ENCODE measurements around the gene NENF. TPM values are rescaled to one million over a fixed set of nuclear protein-coding genes. Genes with fewer than 3 reads are reported as not detected.

Gene NENF
- polyA plus RNA-seq, 1 of the 3 experiments (the other 2 are of a cell fraction): 78.7 TPM

GRCh38 chr1:212465311-212465710 lies 32.6 kb downstream of the NENF start:
- DNase-seq: no peak
- Histone ChIP-seq H2AFZ (ENCODE audit: low read depth) (no peak overlapping the region), H3K9me2 (no peaks in the 10 kb centered on the region), H3K36me3 (replicated peaks in 1 of 2; ENCODE audit: control insufficient read depth in 1 of 2, insufficient read depth in 2 of 2, low read length in 1 of 2) (no peaks in the 10 kb centered on the region), H3K9ac (no peak overlapping the region), H3K79me2 (ENCODE audit: insufficient read depth) (no peaks in the 10 kb centered on the region), H3K27me3 (ENCODE audit: insufficient read depth) (no peaks in the 10 kb centered on the region), H3K4me3 (ENCODE audit: low read depth in 2 of 2, low read length in 1 of 2) (no peak overlapping the region), H3K9me3 (no peaks in the 10 kb centered on the region), H3F3A (replicated peaks; ENCODE audit: insufficient read depth) (no peaks in the 10 kb centered on the region), H3K4me2 (no peak overlapping the region), H3K27ac (ENCODE audit: low read depth in 2 of 2, low read length in 1 of 2) (no peak overlapping the region), H3K4me1 (ENCODE audit: control insufficient read depth in 1 of 2, insufficient read depth in 2 of 2, low read depth in 1 of 2, low read length in 1 of 2) (no peaks in the 10 kb centered on the region), H4K20me1 (ENCODE audit: insufficient read depth) (no peaks in the 10 kb centered on the region)
- 86% methylated on average over 5 of the region's 7 CpGs for WGBS (ENCODE audit: low lambda C conversion rate)
- TF ChIP-seq TEAD4 (IDR thresholded peaks at IDR 0.05; ENCODE audit: borderline replicate concordance, insufficient read depth): no peak
- TF ChIP-seq NFIC (IDR thresholded peaks at IDR 0.05; ENCODE audit: borderline replicate concordance): no peak
- TF ChIP-seq SMC3 (IDR thresholded peaks at IDR 0.05; ENCODE audit: low read depth, low read length): no peak
- TF ChIP-seq YY1 (IDR thresholded peaks at IDR 0.05; ENCODE audit: low read depth): no peak
- no peak for TF ChIP-seq REST (IDR thresholded peaks at IDR 0.05; ENCODE audit: low read depth, low read length)
- no peak for TF ChIP-seq CTCF (IDR thresholded peaks at IDR 0.05)
- no peak for TF ChIP-seq MEF2A (IDR thresholded peaks at IDR 0.05; ENCODE audit: borderline replicate concordance, low read depth)
- TF ChIP-seq RCOR1 (IDR thresholded peaks at IDR 0.05; ENCODE audit: low read length): no peak
- no peak for TF ChIP-seq POLR2AphosphoS5 (IDR thresholded peaks at IDR 0.05; ENCODE audit: low read depth, low read length)
- TF ChIP-seq RAD21 (IDR thresholded peaks at IDR 0.05; ENCODE audit: low read length): no peak
- TF ChIP-seq IRF3 (IDR thresholded peaks at IDR 0.05; ENCODE audit: low read depth, low read length): no peak
- TF ChIP-seq FOXM1 (IDR thresholded peaks at IDR 0.05; ENCODE audit: low read depth): no peak
- TF ChIP-seq CHD2 (IDR thresholded peaks at IDR 0.05; ENCODE audit: low read length, partially characterized antibody): no peak
- ChIA-PET POLR2A (no interaction called here), CTCF (interaction anchor here (1.2 to 7.7 kb wide), 6 partner anchors 9 to 395 kb away, joined by 3 to 72 read pairs (median 14); no protein-coding TSS in a partner anchor)

Data from SK-N-SH (cell line).